ENCODE data around the gene UBE2L5. TPM values are rescaled to one million over a fixed set of nuclear protein-coding genes. Genes with fewer than 3 reads are reported as not detected.

The UBE2L5 gene
- total RNA-seq (not detected in 2 replicates), polyA plus RNA-seq (0.17 and 0.20 TPM in 2 replicates), polyA minus RNA-seq (ENCODE audit: low replicate concordance) (not detected in 2 replicates)
- 1.1 TPM in 1 of 2 replicates, not detected in the other for polyA plus RNA-seq (2012)

- Histone ChIP-seq H3K9ac (ENCODE audit: insufficient read depth, low read length) (peak within 1 kb of the TSS; percentile 55), H3K36me3 (ENCODE audit: control insufficient read depth, insufficient read depth, low read length) (no peaks in the 10 kb centered on the region), H2AFZ (ENCODE audit: low read length) (peak within 1 kb of the TSS; percentile 87), H3K9me3 (ENCODE audit: control insufficient read depth, insufficient read depth, low read depth, low read length) (no peaks in the 10 kb centered on the region), H3K4me2 (ENCODE audit: extremely low read depth, insufficient read depth, low read length) (peak within 1 kb of the TSS; percentile 98), H3K27ac (ENCODE audit: insufficient read depth, low read length) (peak within 1 kb of the TSS; percentile 77), H3K27me3 (ENCODE audit: control insufficient read depth, insufficient read depth, low read length) (no peaks in the 10 kb centered on the region), H3K79me2 (ENCODE audit: control insufficient read depth, insufficient read depth, low read length) (no peaks in the 10 kb centered on the region), H3K4me3 (replicated peaks in 1 of 4; ENCODE audit: control extremely low read depth in 1 of 4, insufficient read depth in 1 of 4, low read depth in 3 of 4, low read length in 4 of 4) (peak within 1 kb of the TSS; percentile 61 to 85 (median 69)), H4K20me1 (ENCODE audit: control insufficient read depth, extremely low read depth, insufficient read depth, low read length) (no peaks in the 10 kb centered on the region), H3K4me1 (ENCODE audit: control insufficient read depth, extremely low read depth, insufficient read depth, low read length) (peaks cover 5% of the 10 kb centered on the region)
- TF ChIP-seq, protein P1, sequence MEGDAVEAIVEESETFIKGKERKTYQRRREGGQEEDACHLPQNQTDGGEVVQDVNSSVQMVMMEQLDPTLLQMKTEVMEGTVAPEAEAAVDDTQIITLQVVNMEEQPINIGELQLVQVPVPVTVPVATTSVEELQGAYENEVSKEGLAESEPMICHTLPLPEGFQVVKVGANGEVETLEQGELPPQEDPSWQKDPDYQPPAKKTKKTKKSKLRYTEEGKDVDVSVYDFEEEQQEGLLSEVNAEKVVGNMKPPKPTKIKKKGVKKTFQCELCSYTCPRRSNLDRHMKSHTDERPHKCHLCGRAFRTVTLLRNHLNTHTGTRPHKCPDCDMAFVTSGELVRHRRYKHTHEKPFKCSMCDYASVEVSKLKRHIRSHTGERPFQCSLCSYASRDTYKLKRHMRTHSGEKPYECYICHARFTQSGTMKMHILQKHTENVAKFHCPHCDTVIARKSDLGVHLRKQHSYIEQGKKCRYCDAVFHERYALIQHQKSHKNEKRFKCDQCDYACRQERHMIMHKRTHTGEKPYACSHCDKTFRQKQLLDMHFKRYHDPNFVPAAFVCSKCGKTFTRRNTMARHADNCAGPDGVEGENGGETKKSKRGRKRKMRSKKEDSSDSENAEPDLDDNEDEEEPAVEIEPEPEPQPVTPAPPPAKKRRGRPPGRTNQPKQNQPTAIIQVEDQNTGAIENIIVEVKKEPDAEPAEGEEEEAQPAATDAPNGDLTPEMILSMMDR (conservative IDR thresholded peaks at IDR 0.05 in 1 of 2, IDR thresholded peaks at IDR 0.05 in 1 of 2; ENCODE audit: low read depth in 1 of 2, low read length in 2 of 2): no peak
- TF ChIP-seq EZH2 (IDR thresholded peaks at IDR 0.05; ENCODE audit: low read length, missing control alignments): no peak
- peak; percentile 78 to 85 for DNase-seq (ENCODE audit: low read depth in 2 of 2)
Observed at GRCh38 chr13:30422054-30422839, at the start of gene UBE2L5. Gene UBE2L5 (plus strand): TSS chr13:30422493. CDS start chr13:30427991, 5,498 bp downstream.

GRCh38 chr13:30373727-30374126 is 48.6 kb upstream of the UBE2L5 start:
- H3K27ac ChIP-seq (ENCODE audit: insufficient read depth, low read length): no peak overlapping the region
- H3K4me2 ChIP-seq (ENCODE audit: extremely low read depth, insufficient read depth, low read length): no peak overlapping the region
- no peaks in the 10 kb centered on the region for H3K36me3 ChIP-seq (ENCODE audit: control insufficient read depth, insufficient read depth, low read length)
- H3K79me2 ChIP-seq (ENCODE audit: control insufficient read depth, insufficient read depth, low read length): no peaks in the 10 kb centered on the region
- H3K9ac ChIP-seq (ENCODE audit: insufficient read depth, low read length): no peak overlapping the region
- H4K20me1 ChIP-seq (ENCODE audit: control insufficient read depth, extremely low read depth, insufficient read depth, low read length): no peaks in the 10 kb centered on the region
- peaks cover 2% of the 10 kb centered on the region for H3K27me3 ChIP-seq (ENCODE audit: control insufficient read depth, insufficient read depth, low read length)
- no peak for DNase-seq (ENCODE audit: low read depth in 2 of 2)
- no peaks in the 10 kb centered on the region for H3K4me1 ChIP-seq (ENCODE audit: control insufficient read depth, extremely low read depth, insufficient read depth, low read length)
- no peaks in the 10 kb centered on the region for H3K9me3 ChIP-seq (ENCODE audit: control insufficient read depth, insufficient read depth, low read depth, low read length)
- no peak overlapping the region for H2AFZ ChIP-seq (ENCODE audit: low read length)
- TF ChIP-seq EZH2 (IDR thresholded peaks at IDR 0.05; ENCODE audit: low read length, missing control alignments): no peak
- TF ChIP-seq, protein P1 (conservative IDR thresholded peaks at IDR 0.05 in 1 of 2, IDR thresholded peaks at IDR 0.05 in 1 of 2; ENCODE audit: low read depth in 1 of 2, low read length in 2 of 2): no peak
- H3K4me3 ChIP-seq (replicated peaks in 1 of 4; ENCODE audit: control extremely low read depth in 1 of 4, insufficient read depth in 1 of 4, low read depth in 3 of 4, low read length in 4 of 4): no peak overlapping the region

DNA sequence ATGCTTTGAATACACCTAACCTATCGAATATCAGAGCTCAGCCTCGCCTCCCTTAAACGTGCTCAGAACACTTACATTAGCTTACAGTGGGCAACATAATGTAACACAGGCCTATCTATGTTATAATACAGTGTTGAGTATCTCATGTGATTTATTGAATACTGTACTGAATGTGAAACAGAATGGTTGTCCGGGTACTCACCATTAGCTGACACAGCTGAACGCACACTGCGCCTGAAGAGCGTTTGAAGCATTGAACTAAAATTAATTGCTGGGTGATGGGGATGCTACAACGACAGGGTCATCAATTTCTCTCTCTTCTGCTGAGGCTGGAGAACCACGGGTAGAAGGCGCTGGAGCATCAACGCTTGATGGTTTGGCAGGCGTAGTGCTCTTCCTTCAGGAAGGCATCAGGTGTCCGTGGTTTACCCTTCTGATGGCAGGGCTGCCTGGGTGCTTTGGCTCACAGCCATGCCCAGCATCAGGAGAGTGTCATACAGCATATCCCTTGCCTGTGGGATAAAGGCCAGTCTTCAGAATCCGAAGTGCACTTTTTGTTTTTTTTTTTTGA is 46.9 kb upstream of the UBE2L5 start:
- Histone ChIP-seq H4K20me1 (ENCODE audit: control insufficient read depth, extremely low read depth, insufficient read depth, low read length) (no peaks in the 10 kb centered on the region), H3K4me1 (ENCODE audit: control insufficient read depth, extremely low read depth, insufficient read depth, low read length) (no peaks in the 10 kb centered on the region), H3K9ac (ENCODE audit: insufficient read depth, low read length) (no peak overlapping the region), H3K4me3 (replicated peaks in 1 of 4; ENCODE audit: control extremely low read depth in 1 of 4, insufficient read depth in 1 of 4, low read depth in 3 of 4, low read length in 4 of 4) (no peak overlapping the region), H3K27ac (ENCODE audit: insufficient read depth, low read length) (no peak overlapping the region), H3K79me2 (ENCODE audit: control insufficient read depth, insufficient read depth, low read length) (no peaks in the 10 kb centered on the region), H3K4me2 (ENCODE audit: extremely low read depth, insufficient read depth, low read length) (no peak overlapping the region), H3K27me3 (ENCODE audit: control insufficient read depth, insufficient read depth, low read length) (peaks cover 2% of the 10 kb centered on the region), H2AFZ (ENCODE audit: low read length) (no peak overlapping the region), H3K9me3 (ENCODE audit: control insufficient read depth, insufficient read depth, low read depth, low read length) (no peaks in the 10 kb centered on the region), H3K36me3 (ENCODE audit: control insufficient read depth, insufficient read depth, low read length) (no peaks in the 10 kb centered on the region)
- TF ChIP-seq, protein P1 (conservative IDR thresholded peaks at IDR 0.05 in 1 of 2, IDR thresholded peaks at IDR 0.05 in 1 of 2; ENCODE audit: low read depth in 1 of 2, low read length in 2 of 2): no peak
- no peak for TF ChIP-seq EZH2 (IDR thresholded peaks at IDR 0.05; ENCODE audit: low read length, missing control alignments)
- no peak for DNase-seq (ENCODE audit: low read depth in 2 of 2)
